GM18907 (cell line): ENCODE data around the gene TLE6.
"Not testable (repeated sequence)": the region's sequence is repeated elsewhere in the genome, so short reads cannot be mapped to it uniquely, and the experiment has no call there.

Experiments
- ATAC-seq: cut with Tn5 transposase; IDR thresholded peaks from one replicate; pipeline ENCODE4 v1.9.1; 2021; ENCODE audit warnings: mild to moderate bottlenecking, moderate library complexity; ENCODE audit not compliant: unreplicated experiment

TLE6 gene

GRCh38 chr19:2973229-2973628 is 4.1 kb upstream of the TLE6 start:
- ATAC-seq = no peak

- no peak for ATAC-seq
Measured at GRCh38 chr19:2974342-2975041, 2.9 kb upstream of the TLE6 start.

- ATAC-seq = peak; percentile 1
Measured at GRCh38 chr19:2976609-2977000, 759 bp upstream of the TLE6 start.

GRCh38 chr19:2977746-2978138 is 378 bp downstream of the TLE6 start:
- ATAC-seq = peak; percentile 24

GRCh38 chr19:2978166-2978767 is 903 bp downstream of the TLE6 start:
- no peak for ATAC-seq

- ATAC-seq = no peak
Measured at GRCh38 chr19:2978772-2979171, 1.4 kb downstream of the TLE6 start.

- ATAC-seq = no peak
Measured at GRCh38 chr19:2981898-2982297, 4.5 kb downstream of the TLE6 start.

- no peak for ATAC-seq
Measured at GRCh38 chr19:2982561-2982960, 5.2 kb downstream of the TLE6 start.

GRCh38 chr19:2982983-2983350 is 5.6 kb downstream of the TLE6 start:
- no peak for ATAC-seq

- ATAC-seq = no peak
Measured at GRCh38 chr19:2983351-2984214, 6.2 kb downstream of the TLE6 start.

- no peak for ATAC-seq
Measured at GRCh38 chr19:2984215-2984528, 6.8 kb downstream of the TLE6 start.

- no peak for ATAC-seq
Measured at GRCh38 chr19:2986951-2987524, 9.7 kb downstream of the TLE6 start.

GRCh38 chr19:2987797-2988196 is 10.4 kb downstream of the TLE6 start:
- ATAC-seq = no peak

- ATAC-seq = no peak
Measured at GRCh38 chr19:2988568-2988967, 11.2 kb downstream of the TLE6 start.

GRCh38 chr19:2989236-2989946 is 12.0 kb downstream of the TLE6 start:
- ATAC-seq = no peak

- not testable (repeated sequence) for ATAC-seq
Measured at GRCh38 chr19:2992333-2992732, 15.0 kb downstream of the TLE6 start.

GRCh38 chr19:2992958-2993357 is 15.6 kb downstream of the TLE6 start:
- no peak for ATAC-seq

- ATAC-seq = no peak
Measured at GRCh38 chr19:2993579-2993978, 16.2 kb downstream of the TLE6 start.

- ATAC-seq = no peak
Measured at GRCh38 chr19:2994588-2995131, 17.3 kb downstream of the TLE6 start.

GRCh38 chr19:2997720-2998119 is 20.4 kb downstream of the TLE6 start:
- ATAC-seq = no peak

GRCh38 chr19:2998642-2999041 is 21.3 kb downstream of the TLE6 start:
- no peak for ATAC-seq
